ENCODE results near the gene CAPS. TPM values are rescaled to one million over a fixed set of nuclear protein-coding genes. Genes with fewer than 3 reads are reported as not detected.

The CAPS gene
- polyA plus RNA-seq, 2 of the 4 experiments (the other 2 are of a cell fraction) = 1.4 to 1.7 TPM

- Histone ChIP-seq H3K9me3 (no peaks in the 10 kb centered on the region), H3K27ac (no peak overlapping the region), H3K4me3 (no peak overlapping the region), H3K4me2 (no peak overlapping the region), H3K4me1 (peaks cover 18% of the 10 kb centered on the region; the same call in 2 of the 3 replicates)
- TF ChIP-seq RNF2 (IDR thresholded peaks at IDR 0.05; ENCODE audit: borderline replicate concordance, low read depth) = no peak
- no peak for TF ChIP-seq CEBPB (IDR thresholded peaks at IDR 0.05)
- no peak for TF ChIP-seq MAZ (IDR thresholded peaks at IDR 0.05; ENCODE audit: borderline replicate concordance, low read depth, low read length)
- TF ChIP-seq TFCP2L1 (CRISPR knock-in tag; IDR thresholded peaks at IDR 0.05) = no peak
- TF ChIP-seq ZC3H11A (IDR thresholded peaks at IDR 0.05) = no peak
- TF ChIP-seq JUN (IDR thresholded peaks at IDR 0.05) = no peak
- no peak for TF ChIP-seq USF2 (IDR thresholded peaks at IDR 0.05)
- TF ChIP-seq ATOH8 (CRISPR knock-in tag; IDR thresholded peaks at IDR 0.05; ENCODE audit: low read depth) = no peak
- no peak for TF ChIP-seq GATA3 (IDR thresholded peaks at IDR 0.05; ENCODE audit: borderline replicate concordance)
- TF ChIP-seq BHLHE40 (IDR thresholded peaks at IDR 0.05; ENCODE audit: low read depth, low read length) = no peak
- TF ChIP-seq PBX3 (IDR thresholded peaks at IDR 0.05) = no peak
- DNase-seq (ENCODE audit: low read depth in 1 of 2, low spot score in 1 of 2) (no peak), ATAC-seq (no peak), FAIRE-seq (no peak)
- 95% methylated on average over 10 of the region's 13 CpGs for WGBS (ENCODE audit: missing lambda C conversion rate)
- CTCF ChIA-PET = interaction anchor here (9.0 kb wide), 1 partner anchor 17 kb away, joined by 47 read pairs; no protein-coding TSS in a partner anchor
- POLR2A ChIA-PET = no interaction called here
These were observed 35.8 kb downstream of the CAPS start for GRCh38 chr19:5949792-5950305.

- POLR2A ChIA-PET = no interaction called here
- FAIRE-seq (no peak), DNase-seq (ENCODE audit: low read depth in 1 of 2, low spot score in 1 of 2) (no peak), ATAC-seq (no peak)
- no peak overlapping the region for H3K4me2 ChIP-seq
- WGBS (ENCODE audit: missing lambda C conversion rate) = 87% methylated on average over 3 of the region's 3 CpGs
- no peak overlapping the region for H3K4me3 ChIP-seq
- no peaks in the 10 kb centered on the region for H3K9me3 ChIP-seq
- H3K27ac ChIP-seq = no peak overlapping the region
- peaks cover 27% of the 10 kb centered on the region; the same call in 2 of the 3 replicates for H3K4me1 ChIP-seq
- no peak for TF ChIP-seq HES2 (IDR thresholded peaks at IDR 0.05)
- TF ChIP-seq ZFP36 (IDR thresholded peaks at IDR 0.05; ENCODE audit: borderline replicate concordance, partially characterized antibody) = no peak
- TF ChIP-seq RNF2 (IDR thresholded peaks at IDR 0.05; ENCODE audit: borderline replicate concordance, low read depth) = no peak
- no peak for TF ChIP-seq SMC3 (IDR thresholded peaks at IDR 0.05)
- no peak for TF ChIP-seq SREBF2 (IDR thresholded peaks at IDR 0.05)
- CTCF ChIA-PET = interaction anchor here (0.7 to 9.0 kb wide), 2 partner anchors 12 to 17 kb away, joined by 3 to 47 read pairs; no protein-coding TSS in a partner anchor
These were observed 36.7 kb downstream of the CAPS start for GRCh38 chr19:5950741-5951140.

- Histone ChIP-seq H3K4me1 (peaks cover 30% of the 10 kb centered on the region; the same call in 2 of the 3 replicates), H3K4me2 (no peak overlapping the region), H3K9me3 (no peaks in the 10 kb centered on the region), H3K27ac (no peak overlapping the region), H3K4me3 (no peak overlapping the region)
- DNase-seq (ENCODE audit: low read depth in 1 of 2, low spot score in 1 of 2) (no peak), FAIRE-seq (no peak), ATAC-seq (no peak)
- ChIA-PET POLR2A (interaction anchor here (1.1 kb wide), 1 partner anchor 123 kb away, joined by 3 read pairs; no protein-coding TSS in a partner anchor), CTCF (interaction anchor here (0.7 to 9.0 kb wide), 3 partner anchors 11 to 34 kb away, joined by 3 to 47 read pairs (median 3); no protein-coding TSS in a partner anchor)
- TF ChIP-seq GATA3 (IDR thresholded peaks at IDR 0.05; ENCODE audit: borderline replicate concordance) = no peak
- no peak for TF ChIP-seq ESRRA (IDR thresholded peaks at IDR 0.05; ENCODE audit: borderline replicate concordance, low read length)
- TF ChIP-seq PBX3 (IDR thresholded peaks at IDR 0.05) = no peak
- WGBS (ENCODE audit: missing lambda C conversion rate) = 89% methylated on average over 15 of the region's 19 CpGs
These were observed 37.3 kb downstream of the CAPS start for GRCh38 chr19:5951338-5951861.
